Thoracic aorta (tissue), 2 donors: ENCODE measurements around the gene CKAP2. TPM values are rescaled to one million over a fixed set of nuclear protein-coding genes. Genes with fewer than 3 reads are reported as not detected.

ENCODE experiments used
- ATAC-seq: fragments of 150-250 bp; one replicate; pipeline ENCODE4 v1.8.0; 2017; ENCODE audit warnings: low read depth; ENCODE audit not compliant: insufficient number of reproducible peaks, low FRiP score
- DNase-seq: peaks from one replicate; pipeline ENCODE4 v3.0.0-alpha.2; 2020; ENCODE audit warnings: low spot score
- H3K27ac ChIP-seq, 2 donors: fragments of 200-600 bp; sonication (generic); 1 replicate in 1 of 2; 2 replicates in 1 of 2; pipeline ENCODE4 v1.5.1; 2016; ENCODE audit warnings: mild to moderate bottlenecking in 2 of 2, moderate library complexity in 2 of 2
- H3K27me3 ChIP-seq: fragments of 200-600 bp; sonication (generic); replicated peaks from 2 replicates; pipeline ENCODE4 v1.6.0; 2016; ENCODE audit warnings: mild to moderate bottlenecking; ENCODE audit not compliant: insufficient read depth
- H3K36me3 ChIP-seq: fragments of 200-600 bp; sonication (generic); one replicate; pipeline ENCODE4 v1.5.1; 2016
- H3K4me1 ChIP-seq, 2 donors: fragments of 200-600 bp; sonication (generic); 1 replicate in 1 of 2; 2 replicates in 1 of 2; pipeline versions ENCODE4 v1.5.1 to v1.6.0; 2016; ENCODE audit warnings: low read depth in 2 of 2, mild to moderate bottlenecking in 1 of 2; ENCODE audit not compliant: control insufficient read depth in 1 of 2
- H3K4me3 ChIP-seq: fragments of 200-600 bp; sonication (generic); 2 replicates; pipeline ENCODE4 v1.5.1; 2016; ENCODE audit warnings: mild to moderate bottlenecking
- H3K9me3 ChIP-seq: fragments of 200-600 bp; sonication (generic); 2 replicates; pipeline ENCODE4 v1.5.1; 2016
- total RNA-seq, 2 donors: library from RNA; depleted of rRNA; stranded (reverse); fragments of >200 nt; gene quantifications; one replicate each; pipeline versions ENCODE4 v1.1.0 to v1.2.3, GENCODE V29; 2016
- TF ChIP-seq, protein P1 (sequence below): fragments of 200-600 bp; sonication (generic); IDR thresholded peaks from one replicate; pipeline ENCODE4 v1.5.1; 2019; ENCODE audit warnings: antibody characterized with exemption

Gene CKAP2
- total RNA-seq, 2 donors from 2014 or later: 4.6 to 5.1 TPM

DNA sequence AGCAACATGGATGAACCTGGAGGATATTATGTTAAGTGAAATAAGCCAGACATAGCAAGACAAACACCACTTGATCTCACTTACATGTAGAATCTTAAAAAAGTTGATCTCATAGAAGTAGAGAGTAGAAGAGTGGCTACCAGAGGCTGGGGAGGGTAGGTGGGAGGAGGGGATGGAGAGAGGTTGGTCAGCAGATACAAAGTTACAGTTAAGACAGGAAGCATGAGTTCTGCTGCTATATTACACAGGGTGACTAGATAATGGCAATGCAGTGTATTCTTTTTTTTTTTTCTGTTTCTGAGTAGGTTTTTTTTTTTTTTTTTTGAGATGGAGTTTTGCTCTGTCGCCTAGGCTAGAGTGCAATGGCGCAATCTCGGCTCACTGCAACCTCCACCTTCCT, 34.1 kb upstream of the CKAP2 start:
- ATAC-seq (no peak), DNase-seq (no peak)
- no peaks in the 10 kb centered on the region for H3K9me3 ChIP-seq
- H3K27me3 ChIP-seq: no peaks in the 10 kb centered on the region
- H3K36me3 ChIP-seq: peaks cover 29% of the 10 kb centered on the region
- TF ChIP-seq, protein P1, sequence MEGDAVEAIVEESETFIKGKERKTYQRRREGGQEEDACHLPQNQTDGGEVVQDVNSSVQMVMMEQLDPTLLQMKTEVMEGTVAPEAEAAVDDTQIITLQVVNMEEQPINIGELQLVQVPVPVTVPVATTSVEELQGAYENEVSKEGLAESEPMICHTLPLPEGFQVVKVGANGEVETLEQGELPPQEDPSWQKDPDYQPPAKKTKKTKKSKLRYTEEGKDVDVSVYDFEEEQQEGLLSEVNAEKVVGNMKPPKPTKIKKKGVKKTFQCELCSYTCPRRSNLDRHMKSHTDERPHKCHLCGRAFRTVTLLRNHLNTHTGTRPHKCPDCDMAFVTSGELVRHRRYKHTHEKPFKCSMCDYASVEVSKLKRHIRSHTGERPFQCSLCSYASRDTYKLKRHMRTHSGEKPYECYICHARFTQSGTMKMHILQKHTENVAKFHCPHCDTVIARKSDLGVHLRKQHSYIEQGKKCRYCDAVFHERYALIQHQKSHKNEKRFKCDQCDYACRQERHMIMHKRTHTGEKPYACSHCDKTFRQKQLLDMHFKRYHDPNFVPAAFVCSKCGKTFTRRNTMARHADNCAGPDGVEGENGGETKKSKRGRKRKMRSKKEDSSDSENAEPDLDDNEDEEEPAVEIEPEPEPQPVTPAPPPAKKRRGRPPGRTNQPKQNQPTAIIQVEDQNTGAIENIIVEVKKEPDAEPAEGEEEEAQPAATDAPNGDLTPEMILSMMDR: no peak
- no peaks in the 10 kb centered on the region for H3K4me1 ChIP-seq
- no peak overlapping the region for H3K27ac ChIP-seq
- H3K4me3 ChIP-seq: no peak overlapping the region

DNA sequence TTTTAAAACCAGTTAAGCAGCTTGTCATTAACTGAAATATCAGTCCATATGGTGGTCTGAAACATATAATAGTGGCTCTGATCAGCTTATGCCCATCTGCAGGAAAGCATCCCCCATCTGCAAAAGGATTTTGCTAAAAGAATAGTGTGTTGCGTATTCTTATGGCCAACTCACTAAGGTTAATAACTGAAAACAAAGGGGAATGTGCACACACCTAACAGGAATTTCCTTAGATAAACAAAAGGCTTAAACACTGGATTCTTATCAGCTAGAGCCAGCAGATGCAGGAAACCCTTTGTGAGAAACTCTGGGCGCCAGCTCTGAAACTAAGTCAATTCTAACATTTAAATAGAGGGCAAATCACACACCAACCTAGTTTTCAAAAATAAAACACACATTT, 27.0 kb upstream of the CKAP2 start:
- ATAC-seq (no peak), DNase-seq (no peak)
- Histone ChIP-seq H3K4me1 (no peaks in the 10 kb centered on the region), H3K9me3 (no peaks in the 10 kb centered on the region), H3K4me3 (no peak overlapping the region), H3K27ac (no peak overlapping the region), H3K36me3 (peaks cover 34% of the 10 kb centered on the region), H3K27me3 (no peaks in the 10 kb centered on the region)
- TF ChIP-seq, protein P1: no peak

DNA sequence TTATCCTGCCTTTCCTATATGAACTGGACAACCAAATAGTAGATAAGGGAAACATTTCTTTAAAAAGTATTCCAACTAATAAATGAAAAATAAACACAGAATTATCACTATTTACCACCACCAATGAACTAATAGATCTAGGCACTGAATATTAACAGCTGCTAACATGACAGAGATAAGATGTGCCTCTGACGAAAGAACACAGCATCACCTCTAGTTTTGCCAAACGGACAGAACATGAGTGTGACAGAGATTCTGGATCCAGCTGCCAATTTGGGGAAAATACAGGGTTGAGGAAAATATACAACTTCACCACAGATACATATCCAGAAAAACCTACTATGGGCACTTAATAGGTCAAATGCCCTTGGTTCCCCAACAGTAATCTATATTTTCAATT, 22.8 kb upstream of the CKAP2 start:
- H3K27ac ChIP-seq: no peak overlapping the region
- TF ChIP-seq, protein P1: no peak
- no peaks in the 10 kb centered on the region for H3K4me1 ChIP-seq
- no peaks in the 10 kb centered on the region for H3K9me3 ChIP-seq
- ATAC-seq: no peak
- H3K36me3 ChIP-seq: peaks cover 30% of the 10 kb centered on the region
- H3K27me3 ChIP-seq: no peaks in the 10 kb centered on the region
- H3K4me3 ChIP-seq: no peak overlapping the region
- no peak for DNase-seq

DNA sequence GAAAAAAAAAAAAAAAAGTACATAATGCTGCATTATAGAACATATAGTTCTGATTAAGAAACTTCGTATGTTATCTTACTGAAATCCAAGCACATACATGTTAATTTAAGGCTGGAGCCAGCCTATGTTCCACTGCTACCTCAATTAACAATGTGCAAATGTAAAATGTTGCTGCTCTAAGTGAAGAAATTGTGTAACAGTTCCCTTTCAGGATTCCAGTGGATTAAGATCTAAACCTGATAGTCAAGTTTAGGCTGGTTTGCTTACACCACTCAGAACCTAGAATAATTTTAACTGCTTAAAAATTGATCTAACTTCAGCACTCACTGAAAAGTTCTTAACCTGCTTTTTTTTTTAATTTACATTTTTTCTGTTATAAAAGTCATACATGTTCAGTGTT, 9.0 kb upstream of the CKAP2 start:
- ATAC-seq (no peak), DNase-seq (no peak)
- no peak overlapping the region for H3K4me3 ChIP-seq
- no peak overlapping the region for H3K27ac ChIP-seq
- no peaks in the 10 kb centered on the region for H3K27me3 ChIP-seq
- no peaks in the 10 kb centered on the region for H3K36me3 ChIP-seq
- TF ChIP-seq, protein P1: no peak
- no peaks in the 10 kb centered on the region for H3K9me3 ChIP-seq
- peaks cover 19 to 30% of the 10 kb centered on the region in 2 donors for H3K4me1 ChIP-seq

DNA sequence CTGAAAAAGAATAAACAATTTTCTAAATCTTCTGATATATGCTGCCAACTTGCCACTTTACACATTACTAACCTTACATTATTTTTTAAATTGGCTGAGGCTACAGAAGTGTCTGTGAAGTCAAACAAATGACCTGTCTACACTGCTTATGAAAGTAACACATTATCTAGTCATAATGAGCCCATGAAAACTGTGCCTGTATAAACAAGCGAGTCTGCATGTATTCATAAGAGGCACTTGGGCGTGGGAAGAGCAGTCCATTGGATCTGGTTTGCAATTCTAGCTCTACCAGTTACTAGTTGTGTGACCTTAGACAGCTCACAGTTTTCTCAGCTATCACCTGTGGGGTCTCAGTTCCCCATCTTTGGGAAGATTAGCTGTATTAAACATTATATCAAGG, 7.9 kb upstream of the CKAP2 start:
- TF ChIP-seq, protein P1: no peak
- Histone ChIP-seq H3K4me1 (peaks cover 19 to 30% of the 10 kb centered on the region in 2 donors), H3K4me3 (no peak overlapping the region), H3K9me3 (no peaks in the 10 kb centered on the region), H3K36me3 (no peaks in the 10 kb centered on the region), H3K27me3 (no peaks in the 10 kb centered on the region), H3K27ac (no peak overlapping the region)
- DNase-seq (no peak), ATAC-seq (no peak)
